IPS-18a (cell line): ENCODE measurements around the gene RANBP3L.
"Not testable (repeated sequence)": the region's sequence is repeated elsewhere in the genome, so short reads cannot be mapped to it uniquely, and the experiment has no call there.

ENCODE experiments used
- H3K27ac ChIP-seq: one replicate; pipeline ENCODE4 v1.5.1; 2013; ENCODE audit warnings: low read length
- H3K27me3 ChIP-seq: one replicate; pipeline ENCODE4 v1.6.1; 2013; ENCODE audit warnings: mild to moderate bottlenecking, low read length; ENCODE audit not compliant: control insufficient read depth, insufficient read depth
- H3K36me3 ChIP-seq: one replicate; pipeline ENCODE4 v1.6.1; 2013; ENCODE audit warnings: low read depth, low read length; ENCODE audit not compliant: control insufficient read depth
- H3K4me1 ChIP-seq: one replicate; pipeline ENCODE4 v1.6.1; 2013; ENCODE audit warnings: low read depth, low read length; ENCODE audit not compliant: control insufficient read depth
- H3K4me3 ChIP-seq: one replicate; pipeline ENCODE4 v1.5.1; 2013; ENCODE audit warnings: low read length
- H3K9ac ChIP-seq: one replicate; pipeline ENCODE4 v1.6.1; 2013; ENCODE audit warnings: mild to moderate bottlenecking, low read length, moderate library complexity
- H3K9me3 ChIP-seq: one replicate; pipeline ENCODE4 v1.6.1; 2013; ENCODE audit warnings: low read depth, low read length; ENCODE audit not compliant: control insufficient read depth

Gene RANBP3L

GRCh38 chr5:36311956-36312355 is 10.3 kb upstream of the RANBP3L start:
- Histone ChIP-seq H3K36me3 (no peaks in the 10 kb centered on the region), H3K27ac (no peak overlapping the region), H3K9me3 (no peaks in the 10 kb centered on the region), H3K4me1 (no peaks in the 10 kb centered on the region), H3K4me3 (no peak overlapping the region), H3K27me3 (no peaks in the 10 kb centered on the region), H3K9ac (no peak overlapping the region)

- no peak overlapping the region for H3K9ac ChIP-seq
- no peaks in the 10 kb centered on the region for H3K27me3 ChIP-seq
- no peak overlapping the region for H3K27ac ChIP-seq
- no peak overlapping the region for H3K4me3 ChIP-seq
- H3K9me3 ChIP-seq = no peaks in the 10 kb centered on the region
- H3K36me3 ChIP-seq = no peaks in the 10 kb centered on the region
- H3K4me1 ChIP-seq = no peaks in the 10 kb centered on the region
These were observed 8.4 kb upstream of the RANBP3L start for GRCh38 chr5:36310138-36310537.

GRCh38 chr5:36305571-36306326 is 4.0 kb upstream of the RANBP3L start:
- no peaks in the 10 kb centered on the region for H3K27me3 ChIP-seq
- no peak overlapping the region for H3K9ac ChIP-seq
- no peaks in the 10 kb centered on the region for H3K9me3 ChIP-seq
- no peak overlapping the region for H3K4me3 ChIP-seq
- peaks cover 4% of the 10 kb centered on the region for H3K4me1 ChIP-seq
- H3K27ac ChIP-seq = no peak overlapping the region
- H3K36me3 ChIP-seq = no peaks in the 10 kb centered on the region

GRCh38 chr5:36304095-36304805 is 2.5 kb upstream of the RANBP3L start:
- Histone ChIP-seq H3K9ac (no peak overlapping the region), H3K9me3 (no peaks in the 10 kb centered on the region), H3K27ac (no peak overlapping the region), H3K4me3 (no peak overlapping the region), H3K36me3 (no peaks in the 10 kb centered on the region), H3K4me1 (peaks cover 4% of the 10 kb centered on the region), H3K27me3 (no peaks in the 10 kb centered on the region)

- H3K27me3 ChIP-seq = no peaks in the 10 kb centered on the region
- no peak overlapping the region for H3K27ac ChIP-seq
- H3K4me1 ChIP-seq = peaks cover 4% of the 10 kb centered on the region
- H3K9me3 ChIP-seq = no peaks in the 10 kb centered on the region
- H3K9ac ChIP-seq = no peak overlapping the region
- H3K4me3 ChIP-seq = no peak overlapping the region
- H3K36me3 ChIP-seq = no peaks in the 10 kb centered on the region
These were observed 668 bp downstream of the RANBP3L start for GRCh38 chr5:36300927-36301540.

- Histone ChIP-seq H3K36me3 (no peaks in the 10 kb centered on the region), H3K4me3 (no peak overlapping the region), H3K27me3 (no peaks in the 10 kb centered on the region), H3K4me1 (peaks cover 4% of the 10 kb centered on the region), H3K9me3 (no peaks in the 10 kb centered on the region), H3K9ac (no peak overlapping the region), H3K27ac (no peak overlapping the region)
These were observed 1.3 kb downstream of the RANBP3L start for GRCh38 chr5:36300191-36300926.

- Histone ChIP-seq H3K4me3 (no peak overlapping the region), H3K9me3 (no peaks in the 10 kb centered on the region), H3K27ac (no peak overlapping the region), H3K36me3 (no peaks in the 10 kb centered on the region), H3K27me3 (no peaks in the 10 kb centered on the region), H3K4me1 (peaks cover 4% of the 10 kb centered on the region), H3K9ac (no peak overlapping the region)
These were observed 3.1 kb downstream of the RANBP3L start for GRCh38 chr5:36298552-36298951.

GRCh38 chr5:36297653-36298052 is 4.0 kb downstream of the RANBP3L start:
- Histone ChIP-seq H3K4me3 (no peak overlapping the region), H3K4me1 (peaks cover 4% of the 10 kb centered on the region), H3K9me3 (no peaks in the 10 kb centered on the region), H3K9ac (no peak overlapping the region), H3K36me3 (no peaks in the 10 kb centered on the region), H3K27ac (no peak overlapping the region), H3K27me3 (no peaks in the 10 kb centered on the region)

GRCh38 chr5:36285837-36286615 is 15.7 kb downstream of the RANBP3L start:
- no peak overlapping the region for H3K9ac ChIP-seq
- no peaks in the 10 kb centered on the region for H3K9me3 ChIP-seq
- no peak overlapping the region for H3K27ac ChIP-seq
- H3K36me3 ChIP-seq = no peaks in the 10 kb centered on the region
- H3K4me3 ChIP-seq = no peak overlapping the region
- H3K27me3 ChIP-seq = no peaks in the 10 kb centered on the region
- no peaks in the 10 kb centered on the region for H3K4me1 ChIP-seq

- not testable (repeated sequence) for H3K9ac ChIP-seq, H3K4me1 ChIP-seq, H3K9me3 ChIP-seq, H3K27ac ChIP-seq, H3K27me3 ChIP-seq, H3K36me3 ChIP-seq, H3K4me3 ChIP-seq
These were observed 17.9 kb downstream of the RANBP3L start for GRCh38 chr5:36283775-36284174.

GRCh38 chr5:36281626-36282025 is 20.1 kb downstream of the RANBP3L start:
- Histone ChIP-seq H3K27me3 (no peaks in the 10 kb centered on the region), H3K36me3 (no peaks in the 10 kb centered on the region), H3K4me3 (no peak overlapping the region), H3K4me1 (no peaks in the 10 kb centered on the region), H3K9ac (no peak overlapping the region), H3K27ac (no peak overlapping the region), H3K9me3 (no peaks in the 10 kb centered on the region)
